Erythroblast (primary cell): ENCODE results near the gene ITPR1.

Experiments used
- GATA1 ChIP-seq: IDR thresholded peaks from 2 replicates; pipeline ENCODE4 v1.6.1; 2011; ENCODE audit warnings: low read depth, mild to moderate bottlenecking, control low read depth, low read length, moderate library complexity
- POLR2A ChIP-seq: IDR thresholded peaks from 2 replicates; pipeline ENCODE4 v1.6.1; 2011; ENCODE audit warnings: mild to moderate bottlenecking, low read length

DNA sequence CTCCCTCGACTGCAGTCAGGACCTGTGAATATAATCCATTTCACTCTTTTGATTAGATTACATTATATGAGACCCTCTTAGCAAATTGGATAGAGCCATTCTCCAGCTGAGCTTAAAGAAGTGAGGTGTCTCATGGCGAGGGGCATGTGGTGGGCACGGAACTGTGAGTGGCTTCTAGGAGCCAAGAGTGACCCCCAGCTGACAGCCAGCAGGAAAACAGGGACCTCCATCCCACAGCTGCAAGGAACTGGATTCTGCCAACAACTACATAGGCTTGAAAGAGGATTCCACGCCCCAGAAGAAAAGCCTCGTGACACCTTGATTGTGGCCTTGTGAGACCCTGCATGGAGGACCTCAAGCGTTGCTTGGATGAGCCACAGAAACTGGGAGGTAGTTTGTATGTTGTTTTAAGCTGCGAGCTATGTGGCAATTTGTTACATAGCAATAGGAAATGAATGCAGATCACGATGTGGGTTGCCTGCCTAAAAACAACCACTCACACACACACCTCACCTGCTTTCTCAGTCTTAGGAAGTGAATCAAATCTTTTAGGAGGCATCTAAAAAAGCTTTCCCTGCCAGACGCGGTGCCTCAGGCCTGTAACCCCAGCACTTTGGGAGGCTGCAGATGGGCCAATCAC is 401.9 kb downstream of the ITPR1 start:
- TF ChIP-seq POLR2A (no peak), GATA1 (no peak)
